Measurements from ENCODE around the gene CFAP91.

Gene CFAP91

DNA sequence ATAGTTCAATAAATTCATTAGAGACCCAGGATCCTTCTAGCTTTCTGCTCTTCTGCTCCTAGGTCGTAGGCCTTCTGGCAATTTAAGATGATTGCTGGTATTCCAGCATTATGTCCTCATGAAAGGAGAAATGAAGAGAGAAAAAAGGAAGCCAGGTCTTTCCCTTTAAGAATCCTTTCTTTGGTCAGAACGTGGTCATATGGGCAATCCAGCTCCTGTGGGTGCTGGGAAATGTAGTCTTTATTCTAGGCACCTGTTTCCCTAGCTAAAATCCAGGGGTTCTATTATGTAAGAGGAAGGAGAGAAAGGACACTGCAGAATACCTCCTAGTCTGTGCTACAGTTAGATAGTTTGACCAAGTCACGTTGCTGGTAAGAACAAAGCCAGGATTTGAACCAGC is 43.6 kb downstream of the CFAP91 start:
- DNase-seq, result no peak

DNA sequence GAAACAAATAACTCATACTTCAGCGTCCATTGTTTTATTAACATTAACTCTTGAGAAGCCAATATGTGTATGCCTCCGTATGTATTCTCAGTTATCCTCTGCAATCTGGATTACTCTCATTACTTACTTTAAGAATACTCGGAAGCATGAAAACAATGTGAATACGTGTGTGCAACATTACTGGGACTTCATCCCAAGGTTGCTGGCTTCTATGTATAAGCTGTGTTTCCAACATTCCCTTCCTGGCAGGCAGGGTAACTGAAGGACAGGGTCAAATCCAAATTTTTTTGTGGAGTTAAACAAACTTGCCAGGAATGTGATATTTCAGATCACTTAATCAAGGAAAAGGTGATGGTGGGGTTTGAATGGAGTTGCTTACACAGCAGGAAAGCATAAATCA is 44.5 kb downstream of the CFAP91 start:
- DNase-seq, result no peak

DNA sequence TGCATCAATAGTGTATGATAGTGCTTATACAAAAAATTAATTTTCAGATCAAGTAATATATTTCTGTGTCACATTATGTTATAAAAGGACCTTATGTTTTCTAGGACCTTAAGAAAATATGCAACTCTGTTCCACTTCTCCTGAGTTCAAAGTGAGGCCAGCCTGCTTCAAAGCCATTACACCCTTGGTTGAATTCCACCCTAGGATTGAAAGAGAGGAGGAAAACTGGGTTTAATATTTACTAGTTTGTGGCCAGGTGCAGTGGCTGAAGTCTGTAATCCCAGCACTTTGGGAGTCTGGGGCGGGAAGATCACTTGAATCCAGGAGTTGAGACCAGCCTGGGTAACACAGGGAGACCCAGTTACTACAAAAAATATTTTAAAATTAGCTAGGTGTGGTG is 46.2 kb downstream of the CFAP91 start:
- no peak for DNase-seq

DNA sequence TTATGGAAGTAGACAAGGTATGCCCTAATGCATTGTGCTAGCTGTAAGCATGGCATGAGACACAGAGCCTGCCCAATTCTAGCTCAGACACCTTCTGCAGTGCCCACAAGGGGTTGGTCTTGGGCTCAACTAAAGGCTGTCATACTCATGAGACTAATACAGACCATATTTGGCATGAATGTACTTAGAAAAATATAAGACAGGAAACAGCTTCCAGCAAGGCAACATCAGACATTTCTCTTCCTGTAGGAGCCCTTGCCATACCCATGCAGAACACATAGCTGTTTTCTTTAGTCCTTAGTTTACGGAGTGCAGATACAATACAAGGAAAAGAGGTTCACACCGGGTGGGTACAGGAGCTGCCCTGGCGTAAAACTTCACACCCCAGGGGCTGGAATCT is 48.6 kb downstream of the CFAP91 start:
- DNase-seq, result no peak
